ENCODE results near the gene BCAP31.

The BCAP31 gene

GRCh38 chrX:153672531-153673427 is 51.4 kb downstream of the BCAP31 start:
- DNase-seq: no peak

GRCh38 chrX:153671589-153672530 is 52.3 kb downstream of the BCAP31 start:
- DNase-seq: no peak

GRCh38 chrX:153670748-153671588 is 53.2 kb downstream of the BCAP31 start:
- DNase-seq: no peak

- no peak for DNase-seq
Observed at GRCh38 chrX:153669901-153670731, 54.1 kb downstream of the BCAP31 start.

GRCh38 chrX:153669174-153669890 is 54.9 kb downstream of the BCAP31 start:
- DNase-seq: peak in 1 of 2 experiments; percentile 38

- no peak for DNase-seq
Observed at GRCh38 chrX:153668423-153669173, 55.6 kb downstream of the BCAP31 start.

- DNase-seq: peak; percentile 66 to 74
Observed at GRCh38 chrX:153667956-153668396, 56.2 kb downstream of the BCAP31 start.

GRCh38 chrX:153667281-153667955 is 56.8 kb downstream of the BCAP31 start:
- DNase-seq: no peak

- no peak for DNase-seq
Observed at GRCh38 chrX:153665726-153666306, 58.4 kb downstream of the BCAP31 start.

- peak; percentile 58 to 60 for DNase-seq
Observed at GRCh38 chrX:153662266-153662665, 61.9 kb downstream of the BCAP31 start.

- no peak for DNase-seq
Observed at GRCh38 chrX:153659268-153659667, 64.9 kb downstream of the BCAP31 start.

- DNase-seq: no peak
Observed at GRCh38 chrX:153657161-153657560, 67.0 kb downstream of the BCAP31 start.

GRCh38 chrX:153653556-153653955 is 70.6 kb downstream of the BCAP31 start:
- DNase-seq: no peak

GRCh38 chrX:153651540-153652079 is 72.6 kb downstream of the BCAP31 start:
- no peak for DNase-seq

- no peak for DNase-seq
Observed at GRCh38 chrX:153650959-153651358, 73.2 kb downstream of the BCAP31 start.

All from activated CD4-positive, alpha-beta T cell treated with anti-CD3 and anti-CD28 coated beads, Interleukin-2, amount 50 U/mL, for 4 hours (primary cell).